Muscle of leg (tissue), 11 donors: ENCODE results near the gene SEPTIN6. TPM values are rescaled to one million over a fixed set of nuclear protein-coding genes. Genes with fewer than 3 reads are reported as not detected.
A peak's percentile ranks its signal among the peaks of the same experiment; 100 is the strongest.
"Not testable (repeated sequence)": the region's sequence is repeated elsewhere in the genome, so short reads cannot be mapped to it uniquely, and the experiment has no call there.

Experiments used
- DNase-seq: peaks from one replicate; pipeline ENCODE4 v3.0.0; 2013
- H3K27ac ChIP-seq: one replicate; pipeline ENCODE4 v1.5.1; 2013; ENCODE audit warnings: mild to moderate bottlenecking, low read length, control low read depth
- H3K27me3 ChIP-seq: one replicate; pipeline ENCODE4 v1.6.1; 2013; ENCODE audit warnings: low read length; ENCODE audit not compliant: control insufficient read depth, insufficient read depth
- H3K36me3 ChIP-seq: one replicate; pipeline ENCODE4 v1.6.1; 2013; ENCODE audit warnings: low read length; ENCODE audit not compliant: control insufficient read depth, insufficient read depth
- H3K4me1 ChIP-seq: one replicate; pipeline ENCODE4 v1.6.1; 2013; ENCODE audit warnings: low read length; ENCODE audit not compliant: control insufficient read depth, insufficient read depth
- H3K4me3 ChIP-seq: one replicate; pipeline ENCODE4 v1.5.1; 2013; ENCODE audit warnings: low read length, control low read depth
- H3K9me3 ChIP-seq: replicated peaks from 2 replicates; pipeline ENCODE4 v1.6.1; 2013; ENCODE audit warnings: low read depth, low read length; ENCODE audit not compliant: control insufficient read depth
- WGBS: methylation state at CpG from one replicate; pipeline ENCODE4 v1.1.5; 2013; ENCODE audit warnings: missing lambda C conversion rate; ENCODE audit not compliant: insufficient coverage; 5-methylcytosine and 5-hydroxymethylcytosine counted together
- polyA plus RNA-seq, 8 donors: library from polyadenylated mRNA; unstranded; fragments of 120-200 nt; gene quantifications; one replicate each; pipeline versions ENCODE4 v1.2.1 to v1.2.3, GENCODE V29; 2013; ENCODE audit warnings: inconsistent platforms in 1 of 8, low replicate concordance in 1 of 8; ENCODE audit not compliant: insufficient read length in 8 of 8, insufficient read depth in 1 of 8
- total RNA-seq: library from RNA; stranded (reverse); fragments of 120-200 nt; gene quantifications from one replicate; pipeline ENCODE4 v1.2.4, GENCODE V29; 2013

The SEPTIN6 gene
- total and polyA plus RNA-seq, 9 donors, result 26.5 to 50.0 (median 39.0) TPM

- no peak for DNase-seq
- H3K9me3 ChIP-seq, result no peaks in the 10 kb centered on the region
- 88% methylated on average over 2 of the region's 15 CpGs for WGBS
- H3K27ac ChIP-seq, result peak overlapping the region; percentile 35
- no peaks in the 10 kb centered on the region for H3K36me3 ChIP-seq
- no peaks in the 10 kb centered on the region for H3K27me3 ChIP-seq
- no peak overlapping the region for H3K4me3 ChIP-seq
- peaks cover 22% of the 10 kb centered on the region for H3K4me1 ChIP-seq
Observed at GRCh38 chrX:119682019-119682989, 10.7 kb downstream of the SEPTIN6 start.

GRCh38 chrX:119677654-119677981, 15.3 kb downstream of the SEPTIN6 start:
- Histone ChIP-seq H3K27me3 (peaks cover 2% of the 10 kb centered on the region), H3K9me3 (no peaks in the 10 kb centered on the region), H3K36me3 (peaks cover 2% of the 10 kb centered on the region), H3K4me1 (peaks cover 19% of the 10 kb centered on the region), H3K27ac (no peak overlapping the region), H3K4me3 (no peak overlapping the region)
- WGBS, result 69% methylated on average over 3 of the region's 6 CpGs
- DNase-seq, result no peak

GRCh38 chrX:119676949-119677653, 15.9 kb downstream of the SEPTIN6 start:
- no peak overlapping the region for H3K4me3 ChIP-seq
- peaks cover 3% of the 10 kb centered on the region for H3K27me3 ChIP-seq
- peaks cover 19% of the 10 kb centered on the region for H3K4me1 ChIP-seq
- DNase-seq, result no peak
- no peak overlapping the region for H3K27ac ChIP-seq
- 42% methylated on average over 5 of the region's 8 CpGs for WGBS
- H3K36me3 ChIP-seq, result peaks cover 2% of the 10 kb centered on the region
- no peaks in the 10 kb centered on the region for H3K9me3 ChIP-seq

GRCh38 chrX:119673336-119673735, 19.6 kb downstream of the SEPTIN6 start:
- WGBS, result 82% methylated on average over 3 of the region's 8 CpGs
- Histone ChIP-seq H3K4me3 (no peak overlapping the region), H3K9me3 (no peaks in the 10 kb centered on the region), H3K27me3 (peaks cover 7% of the 10 kb centered on the region), H3K27ac (no peak overlapping the region), H3K36me3 (peaks cover 2% of the 10 kb centered on the region), H3K4me1 (peaks cover 20% of the 10 kb centered on the region)
- no peak for DNase-seq

GRCh38 chrX:119672426-119672825, 20.5 kb downstream of the SEPTIN6 start:
- H3K36me3 ChIP-seq, result peaks cover 2% of the 10 kb centered on the region
- WGBS, result no CpG with 5 or more reads among the region's 2 CpGs
- peaks cover 7% of the 10 kb centered on the region for H3K27me3 ChIP-seq
- no peak overlapping the region for H3K4me3 ChIP-seq
- DNase-seq, result no peak
- H3K27ac ChIP-seq, result no peak overlapping the region
- no peaks in the 10 kb centered on the region for H3K9me3 ChIP-seq
- H3K4me1 ChIP-seq, result peaks cover 21% of the 10 kb centered on the region

- peak; percentile 33 for DNase-seq
- Histone ChIP-seq H3K27ac (no peak overlapping the region), H3K27me3 (peaks cover 5% of the 10 kb centered on the region), H3K9me3 (no peaks in the 10 kb centered on the region), H3K36me3 (peaks cover 2% of the 10 kb centered on the region), H3K4me3 (no peak overlapping the region), H3K4me1 (peaks cover 15% of the 10 kb centered on the region)
- 33% methylated on average over 2 of the region's 6 CpGs for WGBS
Observed at GRCh38 chrX:119669424-119670037, 23.4 kb downstream of the SEPTIN6 start.

- H3K27me3 ChIP-seq, result peaks cover 5% of the 10 kb centered on the region
- no peaks in the 10 kb centered on the region for H3K9me3 ChIP-seq
- H3K36me3 ChIP-seq, result peaks cover 2% of the 10 kb centered on the region
- H3K4me3 ChIP-seq, result no peak overlapping the region
- peaks cover 15% of the 10 kb centered on the region for H3K4me1 ChIP-seq
- peak; percentile 75 for DNase-seq
- peak overlapping the region; percentile 65 for H3K27ac ChIP-seq
- 41% methylated on average over 9 of the region's 16 CpGs for WGBS
Observed at GRCh38 chrX:119667111-119667878, 25.7 kb downstream of the SEPTIN6 start.

- WGBS, result 80% methylated on average over 2 of the region's 9 CpGs
Observed at GRCh38 chrX:119664877-119665276, 28.1 kb downstream of the SEPTIN6 start.

GRCh38 chrX:119661486-119661885, 31.5 kb downstream of the SEPTIN6 start:
- H3K9me3 ChIP-seq, result no peaks in the 10 kb centered on the region
- no peak for DNase-seq
- WGBS, result 97% methylated on average over 4 of the region's 4 CpGs

More at GRCh38 chrX:119664877-119665276, 28.1 kb downstream of the SEPTIN6 start:
- H3K27me3 ChIP-seq, H3K36me3 ChIP-seq, H3K4me3 ChIP-seq, DNase-seq, H3K9me3 ChIP-seq, H3K27ac ChIP-seq: not testable (repeated sequence)
- H3K4me1 ChIP-seq, result peaks cover 15% of the 10 kb centered on the region

More at GRCh38 chrX:119661486-119661885, 31.5 kb downstream of the SEPTIN6 start:
- peaks cover 4% of the 10 kb centered on the region for H3K36me3 ChIP-seq
- H3K27ac ChIP-seq, result no peak overlapping the region
- peaks cover 2% of the 10 kb centered on the region for H3K4me1 ChIP-seq
- no peak overlapping the region for H3K4me3 ChIP-seq
- H3K27me3 ChIP-seq, result no peaks in the 10 kb centered on the region
